KOPT-K1 (cell line): ENCODE measurements around the gene RHCE.
A peak's percentile ranks its signal among the peaks of the same experiment; 100 is the strongest.

Source experiments
- H3K27ac ChIP-seq: fragments of 200-600 bp; sonication (generic); 2 replicates; pipeline ENCODE4 v1.5.1; 2016; ENCODE audit warnings: antibody characterized with exemption, mild to moderate bottlenecking, low read depth, low read length; ENCODE audit not compliant: poor library complexity, severe bottlenecking
- H3K36me3 ChIP-seq: fragments of 200-600 bp; sonication (generic); 2 replicates; pipeline ENCODE4 v1.5.1; 2017; ENCODE audit warnings: antibody characterized with exemption, mild to moderate bottlenecking, low read length, moderate library complexity; ENCODE audit not compliant: insufficient read depth
- H3K9me3 ChIP-seq: fragments of 200-600 bp; sonication (generic); 2 replicates; pipeline ENCODE4 v1.5.1; 2017; ENCODE audit warnings: antibody characterized with exemption, low read length, mild to moderate bottlenecking; ENCODE audit not compliant: insufficient read depth, poor library complexity, severe bottlenecking

RHCE gene

DNA sequence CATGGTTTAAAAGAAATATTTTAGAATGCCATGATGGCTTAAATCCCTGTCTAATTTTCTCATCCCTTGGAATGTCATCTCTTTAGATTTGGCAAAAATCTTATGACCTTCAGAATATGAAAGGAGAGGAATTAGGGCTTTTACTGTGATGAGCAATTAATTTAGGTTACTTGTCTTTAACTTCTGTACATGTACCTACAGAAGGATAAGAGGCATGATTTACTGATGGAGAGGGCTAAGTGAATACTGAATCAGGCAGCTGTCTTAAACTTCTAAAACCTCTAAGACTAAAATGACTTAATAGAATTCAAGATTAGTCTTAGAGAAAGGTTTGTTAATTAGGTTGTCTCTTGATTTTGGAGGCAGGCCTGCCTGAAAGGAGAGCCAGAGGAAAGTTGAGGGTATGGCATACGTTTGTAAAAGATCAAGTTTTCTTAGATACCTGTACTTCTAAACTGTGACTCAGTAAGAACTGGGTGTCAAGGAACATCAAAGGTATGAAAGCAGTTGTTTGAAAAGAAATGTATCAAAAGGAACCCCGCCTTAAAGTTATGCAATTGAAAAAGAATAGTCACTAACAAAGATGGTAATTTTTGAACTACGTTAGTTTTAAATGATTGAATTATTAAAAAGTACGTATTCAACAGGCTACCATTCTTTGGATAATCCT, 22.5 kb upstream of the RHCE start:
- H3K27ac ChIP-seq, result no peak overlapping the region
- peaks cover 12% of the 10 kb centered on the region for H3K36me3 ChIP-seq
- H3K9me3 ChIP-seq, result no peaks in the 10 kb centered on the region

DNA sequence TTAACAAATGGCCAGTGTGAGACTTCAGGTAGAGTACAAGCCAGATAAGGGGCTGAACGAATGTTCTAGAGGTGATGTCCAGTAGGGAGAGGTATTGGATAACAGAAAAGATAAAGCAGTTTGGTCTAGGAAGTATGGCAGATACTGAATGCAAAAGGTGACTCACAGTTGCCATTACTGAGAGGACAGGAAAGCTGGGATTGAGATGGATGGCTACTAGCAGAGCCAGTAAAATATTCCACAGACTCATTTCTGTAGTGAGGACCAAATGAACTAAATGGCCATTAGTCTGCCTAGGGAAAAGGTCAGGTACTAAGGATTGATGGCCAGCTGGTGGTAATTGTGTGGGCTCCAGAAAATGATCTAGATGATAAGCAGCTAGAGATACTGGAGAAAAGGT, 21.6 kb upstream of the RHCE start:
- Histone ChIP-seq H3K9me3 (no peaks in the 10 kb centered on the region), H3K27ac (no peak overlapping the region), H3K36me3 (peaks cover 11% of the 10 kb centered on the region; the same call in 1 of the 2 replicates)

DNA sequence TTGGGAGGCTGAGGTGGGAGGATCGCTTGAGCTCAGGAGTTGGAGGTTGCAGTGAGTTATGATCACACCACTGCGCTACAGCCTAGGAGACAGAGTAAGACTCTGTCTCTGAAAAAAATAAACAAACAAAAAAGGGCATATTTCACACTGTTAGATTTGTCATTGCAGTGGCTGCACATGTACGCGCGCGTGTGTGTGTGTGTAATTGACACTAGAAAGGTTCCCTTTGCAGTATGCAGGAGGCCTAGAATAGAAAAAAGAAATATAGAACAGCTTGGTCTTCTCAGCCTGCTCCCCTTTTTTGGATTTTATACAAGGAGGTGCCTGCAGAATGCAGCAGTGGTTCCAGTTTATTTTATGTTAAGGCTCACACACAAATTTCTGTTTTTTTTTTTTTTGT, 18.7 kb upstream of the RHCE start:
- Histone ChIP-seq H3K36me3 (peaks cover 11% of the 10 kb centered on the region; the same call in 1 of the 2 replicates), H3K27ac (no peak overlapping the region), H3K9me3 (no peaks in the 10 kb centered on the region)

DNA sequence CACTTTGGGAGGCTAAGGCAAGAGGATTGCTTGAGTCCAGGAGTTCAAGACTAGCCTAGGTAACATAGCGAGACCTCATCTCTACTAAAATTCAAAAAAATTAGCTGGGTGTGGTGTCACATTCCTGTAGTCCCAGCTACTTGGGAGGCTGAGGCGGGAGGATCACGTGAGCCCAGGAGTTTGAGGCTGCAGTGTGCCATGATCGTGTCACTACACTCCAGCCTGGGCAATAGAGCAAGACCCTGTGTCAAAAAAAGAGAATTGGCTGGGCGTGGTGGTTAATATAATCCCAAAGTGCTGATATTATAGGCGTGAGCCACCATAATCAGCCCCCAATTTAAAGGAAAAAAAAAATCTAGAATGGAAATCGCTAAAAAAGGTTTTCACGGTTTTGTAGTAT, 17.0 kb upstream of the RHCE start:
- H3K27ac ChIP-seq, result no peak overlapping the region
- H3K36me3 ChIP-seq, result peaks cover 11% of the 10 kb centered on the region; the same call in 1 of the 2 replicates
- no peaks in the 10 kb centered on the region for H3K9me3 ChIP-seq

DNA sequence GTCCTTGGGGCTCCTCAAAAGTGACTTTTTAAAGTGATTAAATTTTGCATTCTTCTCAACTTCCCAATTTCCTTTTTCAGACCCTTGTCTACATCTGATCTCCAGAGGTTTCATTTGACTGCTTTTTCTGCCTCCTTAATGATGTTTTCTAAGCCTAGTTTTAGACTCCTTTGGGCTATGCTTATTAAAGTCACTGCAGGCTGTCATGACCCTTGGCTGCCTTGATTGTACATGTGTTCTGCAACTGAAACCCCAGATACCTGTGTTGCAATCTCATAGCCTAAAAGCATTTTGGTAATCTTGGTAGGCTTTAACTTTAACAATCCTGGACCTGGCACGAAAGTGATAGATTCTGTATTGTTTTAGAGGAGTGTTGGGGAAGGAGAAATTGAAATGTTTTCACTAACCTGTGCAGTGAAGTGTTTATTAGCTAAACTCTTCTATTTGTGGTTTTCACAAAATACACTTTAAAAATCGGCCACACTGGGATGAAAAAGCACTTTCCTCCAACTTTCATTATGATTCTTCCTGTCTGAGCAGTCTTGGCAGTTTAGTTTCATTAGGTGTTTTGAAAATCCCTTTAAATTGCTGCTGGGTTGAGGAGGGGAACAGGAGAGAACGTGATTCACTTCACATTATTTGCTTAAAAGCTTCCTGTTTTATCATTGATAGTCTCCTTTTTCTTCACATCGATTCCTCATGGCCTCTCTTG, 14.9 kb upstream of the RHCE start:
- H3K27ac ChIP-seq, result no peak overlapping the region
- peaks cover 11% of the 10 kb centered on the region; the same call in 1 of the 2 replicates for H3K36me3 ChIP-seq
- no peaks in the 10 kb centered on the region for H3K9me3 ChIP-seq

DNA sequence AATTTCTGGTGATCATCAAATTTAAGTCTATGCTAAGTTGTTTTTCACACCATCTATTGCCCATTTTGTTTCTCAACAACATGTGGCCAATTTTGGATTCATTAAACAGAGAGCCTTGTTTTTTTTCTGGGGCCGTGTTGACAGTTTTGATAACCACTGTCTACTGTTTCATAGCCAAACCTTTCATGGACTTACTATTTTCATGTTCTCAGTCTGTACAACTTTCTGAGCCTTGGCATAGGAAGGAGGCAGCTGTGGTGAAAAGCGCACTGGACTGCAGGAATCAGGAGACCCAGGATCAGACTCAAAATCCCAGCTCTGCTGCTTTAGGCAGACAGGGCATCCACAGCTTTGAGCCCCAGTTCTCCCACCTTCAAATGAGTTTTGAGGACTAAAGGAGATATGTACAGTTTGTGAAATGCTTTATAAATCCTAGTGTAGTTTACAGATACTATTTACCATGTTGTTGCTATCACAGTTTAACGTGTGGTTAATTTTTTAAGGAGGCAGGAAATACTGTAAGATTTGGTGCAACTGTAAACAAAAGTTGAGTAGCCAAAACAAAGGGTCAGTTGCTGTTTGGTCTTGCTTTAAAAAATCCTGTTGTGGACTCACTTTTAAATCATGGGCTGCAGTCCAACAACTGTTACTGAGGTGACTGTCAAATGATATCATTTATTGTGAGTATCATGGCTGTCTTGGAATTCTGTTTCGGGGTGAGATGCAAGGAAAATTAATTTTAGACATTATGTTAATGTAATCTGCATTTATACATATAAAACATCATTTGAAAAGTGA, 13.0 kb upstream of the RHCE start:
- no peaks in the 10 kb centered on the region for H3K9me3 ChIP-seq
- H3K27ac ChIP-seq, result no peak overlapping the region
- peaks cover 11% of the 10 kb centered on the region; the same call in 1 of the 2 replicates for H3K36me3 ChIP-seq

DNA sequence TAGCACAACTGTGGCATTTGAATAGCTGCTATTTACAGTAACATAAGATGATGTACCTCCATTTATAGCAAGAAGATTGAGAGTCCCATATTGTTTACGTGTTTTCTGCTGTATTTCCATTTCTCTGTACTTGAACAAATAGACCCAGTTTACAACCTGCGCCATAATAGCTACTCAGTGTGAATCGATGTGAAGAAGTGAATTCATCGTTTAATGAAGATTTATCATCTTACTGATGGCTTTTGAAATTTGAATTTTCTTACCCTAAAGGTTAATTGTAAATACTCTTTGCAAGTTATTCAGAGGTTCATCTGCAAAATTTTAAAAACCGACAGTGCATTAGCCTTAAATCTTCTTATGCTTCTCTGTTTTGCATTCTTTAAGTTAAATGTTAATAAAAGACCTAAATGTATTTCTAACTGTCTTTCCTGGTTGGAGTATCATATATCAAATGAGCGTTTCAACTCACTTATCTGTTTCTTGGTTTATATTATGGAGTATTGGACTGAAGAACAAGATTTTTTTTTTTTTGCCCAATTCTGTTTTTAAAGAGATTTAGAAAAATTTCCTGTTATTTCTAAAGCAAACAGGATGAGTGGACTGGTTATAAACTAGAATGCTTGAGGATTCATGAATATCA, 12.2 kb upstream of the RHCE start:
- no peak overlapping the region for H3K27ac ChIP-seq
- H3K36me3 ChIP-seq, result peaks cover 11% of the 10 kb centered on the region; the same call in 1 of the 2 replicates
- no peaks in the 10 kb centered on the region for H3K9me3 ChIP-seq

DNA sequence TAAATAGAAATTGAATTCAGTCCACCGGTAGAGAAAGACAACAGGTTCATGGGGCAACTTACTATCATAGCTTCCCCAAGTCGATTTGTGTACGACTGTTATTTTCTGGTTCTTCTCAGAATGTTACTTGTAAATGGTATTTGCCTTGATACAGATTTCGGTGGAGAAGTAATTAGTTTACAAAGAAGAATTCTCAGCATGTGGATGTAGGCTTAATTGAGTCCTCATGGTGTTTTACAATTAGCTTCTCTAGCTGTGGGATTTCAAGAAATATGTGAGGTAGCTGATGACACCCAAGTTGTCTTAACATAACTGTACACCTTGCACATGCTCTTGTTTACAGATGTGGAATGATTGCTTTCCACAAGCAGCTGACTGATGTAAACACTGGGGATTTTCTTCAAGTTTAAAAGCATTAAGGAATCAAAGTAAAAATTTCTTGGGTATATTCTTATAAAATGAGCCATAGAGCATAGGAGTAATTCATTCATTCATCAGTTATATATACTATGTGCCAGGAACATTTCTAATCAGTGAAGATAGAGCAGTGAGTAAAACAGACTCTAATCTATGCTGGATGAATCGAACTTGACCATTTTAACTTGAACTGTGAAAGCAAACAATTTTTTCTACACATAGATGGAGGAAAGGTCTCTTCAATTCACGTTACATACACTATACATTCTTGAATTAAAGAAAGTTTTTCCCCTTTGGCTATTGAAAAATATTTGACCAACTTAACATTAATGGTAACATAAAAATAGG, 11.5 kb upstream of the RHCE start:
- peak overlapping the region; percentile 63 for H3K27ac ChIP-seq
- H3K36me3 ChIP-seq, result peaks cover 5% of the 10 kb centered on the region; the same call in 1 of the 2 replicates
- no peaks in the 10 kb centered on the region for H3K9me3 ChIP-seq

DNA sequence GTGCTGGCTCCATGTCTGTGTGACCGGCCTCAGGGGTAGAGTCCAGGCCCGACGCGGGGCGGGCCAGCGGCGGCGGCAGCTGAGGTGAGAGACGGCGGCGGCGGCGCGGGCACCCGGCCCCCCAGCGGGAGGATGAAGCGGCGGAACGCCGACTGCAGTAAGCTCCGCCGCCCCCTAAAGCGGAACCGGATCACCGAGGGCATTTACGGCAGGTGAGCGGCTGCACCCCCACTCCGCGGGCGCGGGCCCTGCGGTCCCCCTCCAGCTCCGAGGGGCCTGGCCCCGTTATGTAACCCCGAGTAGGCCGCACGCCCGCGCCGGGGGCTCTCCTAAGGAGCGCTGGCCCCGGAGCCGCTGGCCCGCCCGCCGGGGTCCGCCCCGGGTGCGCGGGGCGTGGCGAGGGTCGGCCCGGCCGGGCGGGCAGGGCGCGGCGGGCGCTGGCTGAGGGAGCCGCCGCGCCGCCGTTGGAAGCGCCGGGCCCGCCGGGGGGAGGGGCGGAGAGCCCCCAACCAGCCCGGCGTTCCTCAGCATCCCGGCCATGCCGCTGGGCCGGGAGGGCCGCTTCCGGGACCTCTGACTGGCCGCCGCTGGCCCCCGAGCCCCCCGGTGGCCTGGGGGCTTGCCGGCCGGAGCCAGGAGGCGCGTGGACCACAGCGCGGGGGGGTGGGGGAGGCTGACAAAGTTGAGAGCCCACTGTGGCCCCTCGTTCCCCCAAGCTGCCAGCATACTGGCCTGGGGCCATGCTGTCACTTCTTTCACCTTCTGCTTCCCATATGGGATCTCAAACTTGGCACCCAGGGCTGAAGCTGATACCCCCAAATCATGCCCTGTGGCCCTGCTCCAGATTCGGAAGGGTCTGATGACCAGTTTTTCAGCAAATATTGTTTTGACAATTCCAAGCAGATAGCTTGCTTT, 10.6 kb upstream of the RHCE start:
- H3K36me3 ChIP-seq, result no peaks in the 10 kb centered on the region
- no peaks in the 10 kb centered on the region for H3K9me3 ChIP-seq
- peak overlapping the region; percentile 63 for H3K27ac ChIP-seq

DNA sequence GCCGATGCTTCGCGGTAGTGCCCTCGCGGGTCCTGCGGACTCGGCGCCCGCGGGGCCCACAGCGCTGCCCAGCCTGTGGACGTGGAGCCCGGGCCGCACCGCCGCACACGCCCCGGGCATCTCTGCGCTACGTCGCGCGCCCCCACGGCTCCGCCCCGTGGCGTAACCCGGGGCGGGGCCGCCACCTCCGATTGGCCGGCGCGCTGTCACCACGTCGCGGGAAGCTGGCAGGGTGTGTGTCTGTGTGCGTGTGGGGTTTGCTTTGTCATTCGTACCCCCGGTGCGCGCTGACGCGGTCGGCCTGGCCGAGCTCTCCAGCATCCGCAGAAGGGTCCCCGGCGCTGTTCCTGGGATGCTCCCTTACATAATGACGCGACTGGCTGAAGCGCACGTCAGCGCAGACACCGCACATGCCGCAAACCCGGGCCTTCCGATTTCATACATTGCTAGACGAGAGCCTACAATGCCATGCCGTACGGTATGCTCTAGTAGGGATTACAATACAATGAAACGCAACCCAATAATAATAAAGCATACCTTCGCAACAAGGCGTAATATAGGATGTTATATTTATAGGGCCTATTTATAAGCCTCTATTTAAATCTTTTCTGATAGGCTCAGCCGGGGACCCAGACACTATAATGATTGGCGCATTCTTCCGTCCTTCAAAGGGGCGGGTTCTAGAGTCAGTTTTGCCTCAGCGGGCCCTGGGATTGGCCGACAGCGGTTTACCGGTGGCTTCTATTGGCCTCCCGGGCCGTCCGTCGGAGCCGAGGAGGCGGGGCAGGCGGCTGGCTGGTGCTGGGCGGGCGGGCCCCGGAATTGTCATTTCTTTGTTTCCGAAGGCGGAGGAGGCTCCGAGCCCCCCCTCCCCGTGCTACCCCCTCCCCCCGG, 9.7 kb upstream of the RHCE start, which contains the start of gene MACO1:
MACO1 (plus strand) TSS at position 825 of the 894 bp plus-strand sequence. CDS start 202 bp downstream, outside the sequence.
- peak within 1 kb of the TSS; percentile 63 for H3K27ac ChIP-seq
- no peaks in the 10 kb centered on the region for H3K9me3 ChIP-seq
- H3K36me3 ChIP-seq, result no peaks in the 10 kb centered on the region

DNA sequence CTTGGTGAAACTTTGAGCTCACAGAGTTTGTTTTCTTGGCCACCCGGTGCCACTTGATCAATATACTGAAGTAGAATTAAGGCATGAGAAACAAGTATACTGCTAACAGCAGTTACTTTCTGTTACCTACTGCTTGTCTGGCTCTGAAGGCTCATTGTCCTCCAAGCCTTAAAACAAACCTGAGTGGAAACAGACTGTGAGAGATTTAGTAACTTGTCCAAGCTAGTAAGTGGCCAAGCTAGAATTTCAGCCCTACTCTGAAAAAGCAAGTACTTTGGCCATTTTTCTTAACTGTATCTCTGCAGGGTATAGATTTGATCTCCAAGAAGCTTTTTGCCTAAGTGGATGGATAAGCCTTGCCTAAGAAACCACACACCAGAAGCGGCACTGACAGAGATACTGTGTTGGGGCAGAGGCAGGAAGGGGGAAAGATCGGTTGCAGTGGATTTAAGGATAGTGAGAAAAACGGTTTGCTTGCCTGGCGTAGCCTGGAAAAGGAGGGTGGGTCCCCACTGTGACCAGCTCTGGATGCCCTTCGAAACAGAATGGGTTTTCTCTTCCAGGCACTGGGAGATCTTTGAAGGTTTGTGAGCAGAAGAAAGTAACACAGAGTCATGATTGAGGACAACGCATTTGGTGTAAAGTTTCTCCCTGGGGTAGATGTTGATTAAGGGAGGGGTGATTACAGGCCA, 8.0 kb upstream of the RHCE start:
- no peak overlapping the region for H3K27ac ChIP-seq
- no peaks in the 10 kb centered on the region for H3K9me3 ChIP-seq
- no peaks in the 10 kb centered on the region for H3K36me3 ChIP-seq

DNA sequence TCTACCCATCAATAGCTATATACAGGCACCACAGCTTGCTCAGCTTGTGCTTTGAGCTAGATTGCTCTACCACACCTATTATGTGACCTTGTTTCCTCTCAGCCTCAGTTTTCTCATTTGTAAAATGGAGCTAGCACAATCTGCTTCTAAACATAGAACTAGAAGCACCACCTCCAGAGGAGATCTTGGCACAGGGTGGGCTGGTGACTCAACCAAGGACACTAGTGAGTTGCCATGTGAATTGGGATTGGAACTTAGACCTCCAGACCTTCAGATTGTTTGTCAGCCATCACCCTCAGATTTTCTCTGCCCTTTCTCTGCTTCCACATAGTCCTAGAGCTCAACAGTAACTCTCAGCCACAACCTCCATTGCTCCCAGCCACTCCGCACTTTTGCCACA, 7.1 kb upstream of the RHCE start:
- Histone ChIP-seq H3K9me3 (no peaks in the 10 kb centered on the region), H3K27ac (no peak overlapping the region), H3K36me3 (no peaks in the 10 kb centered on the region)
